NCI-H226 (cell line): Measurements from ENCODE around the gene SYT5.
"Not testable (repeated sequence)": the region's sequence is repeated elsewhere in the genome, so short reads cannot be mapped to it uniquely, and the experiment has no call there.

Source experiments
- DNase-seq: peaks from one replicate; pipeline ENCODE4 v3.0.0-alpha.2; 2015

SYT5 gene

GRCh38 chr19:55166530-55167268 is 13.4 kb downstream of the SYT5 start, which contains the start of gene DNAAF3:
TSS of gene DNAAF3 (minus strand) at chr19:55166613. CDS start at chr19:55166413, 200 bp downstream.
- DNase-seq: peak; percentile 97

- peak; percentile 73 for DNase-seq
Observed at GRCh38 chr19:55165952-55166529, 14.0 kb downstream of the SYT5 start.

- DNase-seq: no peak
Observed at GRCh38 chr19:55161571-55162322, 18.3 kb downstream of the SYT5 start.

- DNase-seq: no peak
Observed at GRCh38 chr19:55160986-55161365, 19.1 kb downstream of the SYT5 start.

GRCh38 chr19:55160128-55160985 is 19.7 kb downstream of the SYT5 start:
- DNase-seq: peak; percentile 97

- peak; percentile 94 for DNase-seq
Observed at GRCh38 chr19:55158848-55159749, 21.0 kb downstream of the SYT5 start.

GRCh38 chr19:55158423-55158822 is 21.7 kb downstream of the SYT5 start:
- DNase-seq: no peak

GRCh38 chr19:55157064-55157908 is 22.8 kb downstream of the SYT5 start, which contains the start of gene TNNI3:
TSS of gene TNNI3 (minus strand) at chr19:55157732. CDS start at chr19:55157589, 143 bp downstream.
- DNase-seq: no peak

- peak; percentile 79 for DNase-seq
Observed at GRCh38 chr19:55156202-55157063, 23.7 kb downstream of the SYT5 start.

GRCh38 chr19:55155784-55156183 is 24.3 kb downstream of the SYT5 start:
- not testable (repeated sequence) for DNase-seq

- DNase-seq: no peak
Observed at GRCh38 chr19:55153652-55154264, 26.3 kb downstream of the SYT5 start.

GRCh38 chr19:55152017-55152416 is 28.1 kb downstream of the SYT5 start:
- no peak for DNase-seq

GRCh38 chr19:55149078-55150003 is 30.7 kb downstream of the SYT5 start, which contains the start of gene TNNT1:
TSS of gene TNNT1 (minus strand) at chr19:55149206. CDS start at chr19:55147157, 2,049 bp downstream.
- peak; percentile 40 for DNase-seq

- DNase-seq: no peak
Observed at GRCh38 chr19:55147545-55148251, 32.4 kb downstream of the SYT5 start.

- DNase-seq: peak; percentile 98
Observed at GRCh38 chr19:55146705-55147273, 33.3 kb downstream of the SYT5 start.

- peak; percentile 85 for DNase-seq
Observed at GRCh38 chr19:55146078-55146704, 33.9 kb downstream of the SYT5 start.
